HT1080 (cell line): Measurements from ENCODE around the gene PRR3. TPM values are rescaled to one million over a fixed set of nuclear protein-coding genes. Genes with fewer than 3 reads are reported as not detected.

ENCODE experiments used
- DNase-seq: peaks from one replicate; pipeline ENCODE4 v3.0.0-alpha.2; 2015; ENCODE audit warnings: low read depth
- small RNA-seq: library from RNA; depleted of rRNA; stranded (forward); fragments of <200 nt; gene quantifications from one replicate; pipeline ENCODE3, GENCODE V24; 2014
- total RNA-seq: library from RNA; depleted of rRNA; stranded (reverse); fragments of >200 nt; shearing (Covaris generic); gene quantifications from 2 replicates; pipeline ENCODE4 v1.2.3, GENCODE V29; 2014; rRNA removed

The PRR3 gene
- total RNA-seq, 1 experiment from 2014 or later, result 21.4 TPM

DNA sequence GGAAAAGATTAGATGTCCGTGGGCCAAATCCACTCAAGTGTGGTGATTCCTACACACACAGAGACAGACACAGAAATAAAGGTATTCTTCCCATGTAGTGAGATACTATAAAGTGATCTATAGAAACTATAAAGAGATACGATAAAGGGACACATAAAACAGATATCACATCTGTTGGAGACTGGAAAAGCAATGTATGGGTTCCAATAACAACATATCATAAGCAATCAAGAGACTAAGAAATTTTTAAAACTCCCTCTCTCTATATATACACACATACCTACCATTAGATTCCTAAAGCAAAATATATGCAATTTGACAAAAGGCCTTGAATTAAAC lies 54.7 kb downstream of the PRR3 start:
- DNase-seq, result no peak

- DNase-seq, result no peak
These were observed 55.1 kb downstream of the PRR3 start for GRCh38 chr6:30612213-30612612.

DNA sequence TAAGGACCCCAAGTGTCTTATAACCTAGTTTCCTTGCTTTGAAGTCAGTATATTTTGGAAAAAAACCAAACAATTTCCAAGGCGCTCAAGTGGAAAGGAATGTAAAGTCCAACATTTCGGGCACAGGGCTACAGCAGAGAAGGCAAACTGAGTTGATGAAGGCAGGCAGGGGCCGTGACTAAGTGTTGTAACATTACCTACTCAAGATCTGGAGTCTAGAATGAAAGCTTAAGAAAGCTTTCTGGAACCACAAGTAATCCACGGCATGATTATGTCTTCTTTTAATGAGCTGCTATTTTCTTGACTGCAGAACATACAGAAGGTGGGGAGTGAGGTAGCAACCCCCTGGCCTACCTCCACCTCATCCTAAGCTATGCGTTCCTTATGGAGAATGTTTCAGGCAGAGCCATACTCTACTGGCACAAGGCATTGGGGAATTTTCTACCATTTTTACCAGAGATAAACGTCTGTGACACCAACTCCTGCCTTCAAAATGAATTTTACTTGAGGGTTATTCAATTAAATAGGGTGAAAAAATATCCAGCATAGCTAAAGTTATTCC lies 55.7 kb downstream of the PRR3 start:
- DNase-seq, result no peak

Small RNAs within 50 kb of the gene (small RNA-seq; reads per million reads assigned to genes)
- gene MIR877, result 0.45 reads per million, percentile 51 among the genes with 10 or more reads in this experiment

Other genes starting within 250 kb of the PRR3 start
- 13.2 and 16.3 TPM in 2 replicates for gene TRIM39, start 230.4 kb upstream of the PRR3 start, total RNA-seq
- gene RPP21, start 212.1 kb upstream of the PRR3 start, total RNA-seq, result 116 and 119 TPM in 2 replicates
- gene HLA-E, start 67.8 kb upstream of the PRR3 start, total RNA-seq, result 51.5 and 51.9 TPM in 2 replicates
- gene GNL1, start 806 bp upstream of the PRR3 start, total RNA-seq, result 67.5 and 78.6 TPM in 2 replicates
- 72.3 and 77.8 TPM in 2 replicates for gene ABCF1, start 14.1 kb downstream of the PRR3 start, total RNA-seq
- gene PPP1R10, start 59.9 kb downstream of the PRR3 start, total RNA-seq, result 27.0 and 29.5 TPM in 2 replicates
- 112 and 132 TPM in 2 replicates for gene MRPS18B, start 60.5 kb downstream of the PRR3 start, total RNA-seq
- 4.5 and 6.6 TPM in 2 replicates for gene ATAT1, start 69.6 kb downstream of the PRR3 start, total RNA-seq
- gene C6orf136, start 89.8 kb downstream of the PRR3 start, total RNA-seq, result 10.5 and 16.2 TPM in 2 replicates
- 50.2 and 55.5 TPM in 2 replicates for gene DHX16, start 115.7 kb downstream of the PRR3 start, total RNA-seq
- 86.0 and 109 TPM in 2 replicates for gene PPP1R18, start 129.3 kb downstream of the PRR3 start, total RNA-seq
- 11.2 and 18.5 TPM in 2 replicates for gene NRM, start 133.7 kb downstream of the PRR3 start, total RNA-seq
- 11.0 and 12.9 TPM in 2 replicates for gene MDC1, start 160.0 kb downstream of the PRR3 start, total RNA-seq
- gene TUBB, start 163.1 kb downstream of the PRR3 start, total RNA-seq, result 1,534 and 1,911 TPM in 2 replicates
- gene FLOT1, start 185.4 kb downstream of the PRR3 start, total RNA-seq, result 67.0 and 73.8 TPM in 2 replicates
- gene IER3, start 187.3 kb downstream of the PRR3 start, total RNA-seq, result 156 and 195 TPM in 2 replicates